A549 (cell line): Measurements from ENCODE around the gene POLK. TPM values are rescaled to one million over a fixed set of nuclear protein-coding genes. Genes with fewer than 3 reads are reported as not detected.

Experiments
- ATAC-seq, 2 experiments: fragments of 200-7000 bp in 1 of 2; fragments of >200 bp in 1 of 2; cut with Nextera tagmentation in 1 of 2; cut with Tn5 transposase in 1 of 2; 3 replicates each; pipeline versions ENCODE4 v1.8.0 to v1.9.1; 2018 to 2020; ENCODE audit warnings: mild to moderate bottlenecking in 1 of 2, moderate library complexity in 1 of 2
- CTCF ChIA-PET: fragments of 300-600 bp; sonication (Branson Sonifier 250); formaldehyde crosslinking; extraction: SDS; loops from one replicate; lab custom pipeline; 2021; ENCODE audit warnings: antibody characterized with exemption, inconsistent platforms; lab: Yijun Ruan, JAX
- POLR2A ChIA-PET: fragments of 350-600 bp; formaldehyde crosslinking; extraction: SDS; loops from one replicate; lab custom pipeline; 2021; ENCODE audit warnings: antibody characterized with exemption, inconsistent platforms; lab: Yijun Ruan, JAX
- DNase-seq, 2 experiments: peaks; one replicate each; pipeline versions ENCODE4 v3.0.0 to v3.0.0-alpha.2; 2011 to 2016; ENCODE audit warnings: low read depth in 1 of 2, low spot score in 1 of 2
- FAIRE-seq: peaks from 2 replicates; lab custom pipeline; 2011; peaks lifted over from hg19 to GRCh38; lab: Jason Lieb, UNC
- H3K27ac ChIP-seq, 2 experiments: fragments of >200 bp; sonication (Bioruptor Twin); formaldehyde crosslinking; 3 replicates each; pipeline ENCODE4 v1.5.1; 2016 to 2017
- H3K4me1 ChIP-seq: fragments of >200 bp; sonication (Bioruptor Twin); formaldehyde crosslinking; 3 replicates; pipeline ENCODE4 v1.6.1; 2016
- H3K4me2 ChIP-seq: fragments of >200 bp; sonication (Bioruptor Twin); formaldehyde crosslinking; 3 replicates; pipeline ENCODE4 v1.6.1; 2016
- H3K4me3 ChIP-seq: fragments of >200 bp; sonication (Bioruptor Twin); formaldehyde crosslinking; 3 replicates; pipeline ENCODE4 v1.5.1; 2016
- H3K9me3 ChIP-seq: fragments of >200 bp; sonication (Bioruptor Twin); formaldehyde crosslinking; 3 replicates; pipeline ENCODE4 v1.6.1; 2016
- BHLHE40 ChIP-seq: IDR thresholded peaks from 2 replicates; pipeline ENCODE4 v1.6.1; 2012; ENCODE audit warnings: low read depth, low read length, inconsistent platforms
- CEBPB ChIP-seq, 2 experiments: fragments of >200 bp in 1 of 2; sonication (Bioruptor Twin) in 1 of 2; formaldehyde crosslinking in 1 of 2; IDR thresholded peaks; 2 replicates each; pipeline ENCODE4 v1.6.1; 2012 to 2016
- CHD4 ChIP-seq: fragments of 200-600 bp; sonication (generic); IDR thresholded peaks from 2 replicates; pipeline ENCODE4 v1.6.1; 2016; ENCODE audit warnings: antibody characterized with exemption, mild to moderate bottlenecking, borderline replicate concordance
- EHF ChIP-seq: fragments of 250-450 bp; sonication (Bioruptor Pico); IDR thresholded peaks from 2 replicates; pipeline ENCODE4 v1.5.0; 2020; ENCODE audit warnings: mild to moderate bottlenecking
- EP300 ChIP-seq, 2 experiments: fragments of >200 bp; sonication (Bioruptor Twin); formaldehyde crosslinking; IDR thresholded peaks; 2 replicates in 1 of 2; 3 replicates in 1 of 2; pipeline ENCODE4 v1.6.1; 2016 to 2017
- FOSL2 ChIP-seq, 2 experiments: fragments of 450-650 bp in 1 of 2; fragments of >200 bp in 1 of 2; sonication (Bioruptor Twin) in 1 of 2; formaldehyde crosslinking; IDR thresholded peaks; 2 replicates each; pipeline versions ENCODE4 v1.5.0 to v1.6.1; 2016 to 2020; ENCODE audit warnings: mild to moderate bottlenecking in 1 of 2, moderate library complexity in 1 of 2
- GATA3 ChIP-seq: IDR thresholded peaks from 2 replicates; pipeline ENCODE4 v1.6.1; 2012; ENCODE audit warnings: borderline replicate concordance
- HDAC2 ChIP-seq: fragments of 200-600 bp; sonication (generic); IDR thresholded peaks from 2 replicates; pipeline ENCODE4 v1.6.1; 2016
- KDM1A ChIP-seq: fragments of 200-600 bp; sonication (generic); IDR thresholded peaks from 2 replicates; pipeline ENCODE4 v1.6.1; 2016; ENCODE audit warnings: low read depth, mild to moderate bottlenecking
- RAD21 ChIP-seq, 2 experiments: fragments of >200 bp in 1 of 2; sonication (Bioruptor Twin) in 1 of 2; formaldehyde crosslinking in 1 of 2; IDR thresholded peaks in 1 of 2; conservative IDR thresholded peaks in 1 of 2; 2 replicates in 1 of 2; 3 replicates in 1 of 2; pipeline ENCODE4 v1.6.1; 2012 to 2018; ENCODE audit warnings: inconsistent platforms in 1 of 2
- RCOR1 ChIP-seq: fragments of 150-350 bp; IDR thresholded peaks from 2 replicates; pipeline ENCODE4 v1.6.1; 2014; ENCODE audit warnings: antibody characterized with exemption, low read length, low read depth
- SMC3 ChIP-seq: fragments of >200 bp; sonication (Bioruptor Twin); formaldehyde crosslinking; IDR thresholded peaks from 3 replicates; pipeline ENCODE4 v1.6.1; 2018; ENCODE audit warnings: inconsistent platforms
- SREBF2 ChIP-seq: fragments of 450-650 bp; IDR thresholded peaks from 2 replicates; pipeline ENCODE4 v1.6.1; 2014; ENCODE audit warnings: mild to moderate bottlenecking, moderate library complexity
- ZC3H11A ChIP-seq: fragments of 450-650 bp; IDR thresholded peaks from 2 replicates; pipeline ENCODE4 v1.6.1; 2014; ENCODE audit warnings: antibody characterized with exemption, mild to moderate bottlenecking
- ZFP36 ChIP-seq: fragments of 450-650 bp; IDR thresholded peaks from 2 replicates; pipeline ENCODE4 v1.6.1; 2014; ENCODE audit warnings: borderline replicate concordance; ENCODE audit not compliant: partially characterized antibody
- WGBS: methylation state at CpG from one replicate; pipeline ENCODE4 v1.1.6; 2017; ENCODE audit errors: missing lambda C conversion rate; 5-methylcytosine and 5-hydroxymethylcytosine counted together
- polyA plus RNA-seq, 4 experiments: library from polyadenylated mRNA; depleted of rRNA in 3 of 4; stranded (reverse); fragments of >200 nt; fragmentation: RNase III in 1 of 4; extraction: RNeasy Plus Mini Kit Qiagen cat#74134 plus additional on column Dnase treatment in 1 of 4; gene quantifications; 2 replicates in 3 of 4; 3 replicates in 1 of 4; pipeline ENCODE4 v1.2.3, GENCODE V29; 2011 to 2017
- TF ChIP-seq, protein P1 (sequence below): IDR thresholded peaks from 2 replicates; pipeline ENCODE4 v1.6.1; 2012; ENCODE audit warnings: low read depth, borderline replicate concordance
- TF ChIP-seq, protein P2 (sequence below): IDR thresholded peaks from 2 replicates; pipeline ENCODE4 v1.6.1; 2012
- TF ChIP-seq, protein P3 (sequence below): fragments of 250-450 bp; sonication (Bioruptor Pico); IDR thresholded peaks from 2 replicates; pipeline ENCODE4 v1.5.0; 2021; ENCODE audit warnings: mild to moderate bottlenecking, moderate library complexity, borderline replicate concordance
- TF ChIP-seq, protein P4 (sequence below): fragments of 250-450 bp; sonication (Bioruptor Pico); IDR thresholded peaks from 2 replicates; pipeline ENCODE4 v1.5.0; 2020; ENCODE audit warnings: low read depth, mild to moderate bottlenecking, moderate library complexity
- TF ChIP-seq, protein P5 (sequence below): fragments of 200-600 bp; sonication (generic); IDR thresholded peaks from 2 replicates; pipeline ENCODE4 v1.6.1; 2016; ENCODE audit warnings: antibody characterized with exemption, mild to moderate bottlenecking, moderate library complexity
- TF ChIP-seq, protein P6 (sequence below): fragments of 450-650 bp; IDR thresholded peaks from 2 replicates; pipeline ENCODE4 v1.6.1; 2014; ENCODE audit warnings: antibody characterized with exemption

The POLK gene
- polyA plus RNA-seq, 2 of the 4 experiments (the other 2 are of a cell fraction): 10.9 to 39.8 TPM

DNA sequence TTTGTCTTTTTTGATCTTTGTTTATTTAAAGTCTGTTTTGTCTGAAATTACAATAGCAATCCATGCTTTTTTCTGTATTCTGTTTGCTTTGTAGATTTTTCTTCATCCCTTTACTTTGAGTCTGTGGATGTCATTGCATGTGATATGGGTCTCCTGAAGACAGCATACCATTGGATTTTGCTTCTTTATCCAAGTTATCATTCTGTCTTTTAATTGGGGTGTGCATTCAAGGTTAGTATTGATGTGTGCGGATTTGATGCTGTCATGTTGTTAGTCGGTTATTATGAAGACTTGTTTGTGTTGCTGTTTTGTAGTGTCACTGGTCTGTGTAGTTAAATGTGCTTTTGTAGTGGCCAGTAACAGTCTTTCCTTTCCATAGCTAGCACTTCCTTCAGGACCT lies 23.0 kb downstream of the POLK start:
- Histone ChIP-seq H3K9me3 (peaks cover 4% of the 10 kb centered on the region; the same call in 1 of the 3 replicates), H3K4me2 (no peak overlapping the region), H3K27ac (no peak overlapping the region), H3K4me1 (peaks cover 9% of the 10 kb centered on the region; the same call in 2 of the 3 replicates), H3K4me3 (no peak overlapping the region)
- DNase-seq (no peak), FAIRE-seq (peak; percentile 32), ATAC-seq (no peak)
- CTCF ChIA-PET: interaction anchor here (0.8 kb wide), 1 partner anchor 146 kb away, joined by 3 read pairs; no protein-coding TSS in a partner anchor
- no peak for TF ChIP-seq CEBPB (IDR thresholded peaks at IDR 0.05)
- TF ChIP-seq, protein P1, sequence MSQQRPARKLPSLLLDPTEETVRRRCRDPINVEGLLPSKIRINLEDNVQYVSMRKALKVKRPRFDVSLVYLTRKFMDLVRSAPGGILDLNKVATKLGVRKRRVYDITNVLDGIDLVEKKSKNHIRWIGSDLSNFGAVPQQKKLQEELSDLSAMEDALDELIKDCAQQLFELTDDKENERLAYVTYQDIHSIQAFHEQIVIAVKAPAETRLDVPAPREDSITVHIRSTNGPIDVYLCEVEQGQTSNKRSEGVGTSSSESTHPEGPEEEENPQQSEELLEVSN: no peak
- no peak for TF ChIP-seq KDM1A
- TF ChIP-seq BHLHE40: no peak
- POLR2A ChIA-PET: no interaction called here
- 96% methylated on average over 2 of the region's 2 CpGs for WGBS

DNA sequence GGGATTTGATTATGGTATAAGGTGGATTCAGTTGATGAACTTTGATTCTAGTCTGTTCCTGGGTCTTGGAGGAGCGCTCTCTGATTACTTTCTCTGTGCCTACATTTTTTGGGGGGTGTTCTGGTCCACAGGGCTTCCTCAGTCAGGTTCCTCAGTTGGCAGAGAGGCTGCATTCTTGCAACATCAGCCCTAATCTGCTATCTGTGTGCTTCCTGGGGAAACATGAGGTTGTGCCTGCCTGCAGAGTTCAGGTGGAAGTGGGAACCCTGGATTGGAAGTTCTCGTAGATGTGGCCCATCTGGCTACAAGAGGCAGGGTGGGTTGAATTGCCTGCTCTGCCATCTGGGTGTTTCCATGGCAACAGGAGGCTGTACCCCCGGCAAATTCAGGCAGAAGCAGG lies 24.5 kb downstream of the POLK start:
- POLR2A ChIA-PET: no interaction called here
- H3K9me3 ChIP-seq: peaks cover 4% of the 10 kb centered on the region; the same call in 1 of the 3 replicates
- no peak overlapping the region; a peak in 1 of 6 replicates for H3K27ac ChIP-seq
- CTCF ChIA-PET: interaction anchor here (1.1 kb wide), 1 partner anchor 16 kb away, joined by 5 read pairs; no protein-coding TSS in a partner anchor
- H3K4me2 ChIP-seq: no peak overlapping the region
- no peak for TF ChIP-seq RAD21 (conservative IDR thresholded peaks at IDR 0.05 in 1 of 2, IDR thresholded peaks at IDR 0.05 in 1 of 2)
- TF ChIP-seq SMC3: no peak
- TF ChIP-seq, protein P2, sequence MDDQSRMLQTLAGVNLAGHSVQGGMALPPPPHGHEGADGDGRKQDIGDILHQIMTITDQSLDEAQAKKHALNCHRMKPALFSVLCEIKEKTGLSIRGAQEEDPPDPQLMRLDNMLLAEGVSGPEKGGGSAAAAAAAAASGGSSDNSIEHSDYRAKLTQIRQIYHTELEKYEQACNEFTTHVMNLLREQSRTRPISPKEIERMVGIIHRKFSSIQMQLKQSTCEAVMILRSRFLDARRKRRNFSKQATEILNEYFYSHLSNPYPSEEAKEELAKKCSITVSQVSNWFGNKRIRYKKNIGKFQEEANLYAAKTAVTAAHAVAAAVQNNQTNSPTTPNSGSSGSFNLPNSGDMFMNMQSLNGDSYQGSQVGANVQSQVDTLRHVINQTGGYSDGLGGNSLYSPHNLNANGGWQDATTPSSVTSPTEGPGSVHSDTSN: no peak
- no peak for TF ChIP-seq HDAC2
- no peak for TF ChIP-seq EP300 (IDR thresholded peaks at IDR 0.05)
- no peak for TF ChIP-seq KDM1A
- TF ChIP-seq GATA3: no peak
- no peak for TF ChIP-seq ZC3H11A
- no peak for TF ChIP-seq ZFP36
- no peak for TF ChIP-seq CHD4
- TF ChIP-seq, protein P3, sequence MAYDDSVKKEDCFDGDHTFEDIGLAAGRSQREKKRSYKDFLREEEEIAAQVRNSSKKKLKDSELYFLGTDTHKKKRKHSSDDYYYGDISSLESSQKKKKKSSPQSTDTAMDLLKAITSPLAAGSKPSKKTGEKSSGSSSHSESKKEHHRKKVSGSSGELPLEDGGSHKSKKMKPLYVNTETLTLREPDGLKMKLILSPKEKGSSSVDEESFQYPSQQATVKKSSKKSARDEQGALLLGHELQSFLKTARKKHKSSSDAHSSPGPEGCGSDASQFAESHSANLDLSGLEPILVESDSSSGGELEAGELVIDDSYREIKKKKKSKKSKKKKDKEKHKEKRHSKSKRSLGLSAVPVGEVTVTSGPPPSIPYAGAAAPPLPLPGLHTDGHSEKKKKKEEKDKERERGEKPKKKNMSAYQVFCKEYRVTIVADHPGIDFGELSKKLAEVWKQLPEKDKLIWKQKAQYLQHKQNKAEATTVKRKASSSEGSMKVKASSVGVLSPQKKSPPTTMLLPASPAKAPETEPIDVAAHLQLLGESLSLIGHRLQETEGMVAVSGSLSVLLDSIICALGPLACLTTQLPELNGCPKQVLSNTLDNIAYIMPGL (CRISPR knock-in tag): no peak
- no peak for TF ChIP-seq RCOR1
- TF ChIP-seq, all 56 proteins: peak for 0
- WGBS: 93% methylated on average over 1 of the region's 3 CpGs
- DNase-seq: no peak
- ATAC-seq: no peak
- H3K4me3 ChIP-seq: no peak overlapping the region
- H3K4me1 ChIP-seq: peaks cover 9% of the 10 kb centered on the region; the same call in 2 of the 3 replicates
- no peak for FAIRE-seq

DNA sequence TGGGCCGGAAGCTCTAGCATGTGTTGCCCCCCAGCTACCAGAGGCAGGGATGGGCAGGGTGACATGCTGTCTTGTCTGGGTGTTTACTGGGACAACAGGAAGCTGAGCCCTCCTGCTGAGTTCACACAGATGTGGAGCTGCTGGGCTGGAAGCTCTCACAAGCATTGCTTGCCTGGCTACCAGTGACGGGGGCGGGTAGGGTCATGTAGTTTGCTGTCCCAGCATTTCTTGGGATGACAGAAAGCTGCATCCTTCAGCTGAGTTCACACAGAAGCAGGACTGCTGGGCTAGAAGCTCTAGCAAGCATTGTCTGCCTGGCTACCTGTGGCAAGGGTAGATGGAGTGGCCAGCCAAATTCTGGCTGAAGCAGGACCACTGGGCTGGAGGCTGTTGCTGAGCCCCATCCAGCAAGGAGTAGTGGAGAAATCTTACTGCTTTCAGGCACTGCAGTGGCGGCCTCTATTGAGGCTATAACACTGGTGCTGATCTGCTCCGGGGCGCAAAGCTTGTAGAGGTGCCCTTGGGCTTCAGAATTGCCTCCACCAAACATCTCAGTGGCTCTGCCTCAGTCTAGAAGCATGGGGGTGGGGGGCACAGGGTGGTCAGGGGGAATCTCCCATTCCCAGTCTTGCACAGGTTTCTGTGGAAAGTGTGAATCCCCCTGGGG lies 25.1 kb downstream of the POLK start:
- no peak overlapping the region for H3K4me3 ChIP-seq
- H3K4me2 ChIP-seq: no peak overlapping the region
- POLR2A ChIA-PET: no interaction called here
- FAIRE-seq: no peak
- DNase-seq: no peak
- CTCF ChIA-PET: interaction anchor here (0.8 to 1.1 kb wide), 2 partner anchors 15 to 144 kb away, joined by 3 to 5 read pairs; no protein-coding TSS in a partner anchor
- peaks cover 4% of the 10 kb centered on the region; the same call in 1 of the 3 replicates for H3K9me3 ChIP-seq
- H3K4me1 ChIP-seq: peaks cover 9% of the 10 kb centered on the region; the same call in 2 of the 3 replicates
- no peak overlapping the region; a peak in 1 of 6 replicates for H3K27ac ChIP-seq
- WGBS: 95% methylated on average over 4 of the region's 6 CpGs
- peak; percentile 46 to 56; a peak in 2 of 6 replicates for ATAC-seq
- TF ChIP-seq, protein P2: no peak
- no peak for TF ChIP-seq FOSL2 (IDR thresholded peaks at IDR 0.05)
- no peak for TF ChIP-seq FOSL2 (CRISPR knock-in tag; IDR thresholded peaks at IDR 0.05)
- TF ChIP-seq, protein P4, sequence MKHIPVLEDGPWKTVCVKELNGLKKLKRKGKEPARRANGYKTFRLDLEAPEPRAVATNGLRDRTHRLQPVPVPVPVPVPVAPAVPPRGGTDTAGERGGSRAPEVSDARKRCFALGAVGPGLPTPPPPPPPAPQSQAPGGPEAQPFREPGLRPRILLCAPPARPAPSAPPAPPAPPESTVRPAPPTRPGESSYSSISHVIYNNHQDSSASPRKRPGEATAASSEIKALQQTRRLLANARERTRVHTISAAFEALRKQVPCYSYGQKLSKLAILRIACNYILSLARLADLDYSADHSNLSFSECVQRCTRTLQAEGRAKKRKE (CRISPR knock-in tag): no peak
- TF ChIP-seq SREBF2: no peak
- TF ChIP-seq EP300 (IDR thresholded peaks at IDR 0.05): no peak
- TF ChIP-seq, protein P5, sequence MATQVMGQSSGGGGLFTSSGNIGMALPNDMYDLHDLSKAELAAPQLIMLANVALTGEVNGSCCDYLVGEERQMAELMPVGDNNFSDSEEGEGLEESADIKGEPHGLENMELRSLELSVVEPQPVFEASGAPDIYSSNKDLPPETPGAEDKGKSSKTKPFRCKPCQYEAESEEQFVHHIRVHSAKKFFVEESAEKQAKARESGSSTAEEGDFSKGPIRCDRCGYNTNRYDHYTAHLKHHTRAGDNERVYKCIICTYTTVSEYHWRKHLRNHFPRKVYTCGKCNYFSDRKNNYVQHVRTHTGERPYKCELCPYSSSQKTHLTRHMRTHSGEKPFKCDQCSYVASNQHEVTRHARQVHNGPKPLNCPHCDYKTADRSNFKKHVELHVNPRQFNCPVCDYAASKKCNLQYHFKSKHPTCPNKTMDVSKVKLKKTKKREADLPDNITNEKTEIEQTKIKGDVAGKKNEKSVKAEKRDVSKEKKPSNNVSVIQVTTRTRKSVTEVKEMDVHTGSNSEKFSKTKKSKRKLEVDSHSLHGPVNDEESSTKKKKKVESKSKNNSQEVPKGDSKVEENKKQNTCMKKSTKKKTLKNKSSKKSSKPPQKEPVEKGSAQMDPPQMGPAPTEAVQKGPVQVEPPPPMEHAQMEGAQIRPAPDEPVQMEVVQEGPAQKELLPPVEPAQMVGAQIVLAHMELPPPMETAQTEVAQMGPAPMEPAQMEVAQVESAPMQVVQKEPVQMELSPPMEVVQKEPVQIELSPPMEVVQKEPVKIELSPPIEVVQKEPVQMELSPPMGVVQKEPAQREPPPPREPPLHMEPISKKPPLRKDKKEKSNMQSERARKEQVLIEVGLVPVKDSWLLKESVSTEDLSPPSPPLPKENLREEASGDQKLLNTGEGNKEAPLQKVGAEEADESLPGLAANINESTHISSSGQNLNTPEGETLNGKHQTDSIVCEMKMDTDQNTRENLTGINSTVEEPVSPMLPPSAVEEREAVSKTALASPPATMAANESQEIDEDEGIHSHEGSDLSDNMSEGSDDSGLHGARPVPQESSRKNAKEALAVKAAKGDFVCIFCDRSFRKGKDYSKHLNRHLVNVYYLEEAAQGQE: no peak
- no peak for TF ChIP-seq EHF (CRISPR knock-in tag)
- no peak for TF ChIP-seq ZC3H11A
- no peak for TF ChIP-seq CHD4
- TF ChIP-seq, protein P6, sequence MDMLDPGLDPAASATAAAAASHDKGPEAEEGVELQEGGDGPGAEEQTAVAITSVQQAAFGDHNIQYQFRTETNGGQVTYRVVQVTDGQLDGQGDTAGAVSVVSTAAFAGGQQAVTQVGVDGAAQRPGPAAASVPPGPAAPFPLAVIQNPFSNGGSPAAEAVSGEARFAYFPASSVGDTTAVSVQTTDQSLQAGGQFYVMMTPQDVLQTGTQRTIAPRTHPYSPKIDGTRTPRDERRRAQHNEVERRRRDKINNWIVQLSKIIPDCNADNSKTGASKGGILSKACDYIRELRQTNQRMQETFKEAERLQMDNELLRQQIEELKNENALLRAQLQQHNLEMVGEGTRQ: no peak
